GM12878 (cell line): ENCODE measurements around the gene NOC4L. TPM values are rescaled to one million over a fixed set of nuclear protein-coding genes. Genes with fewer than 3 reads are reported as not detected.
A peak's percentile ranks its signal among the peaks of the same experiment; 100 is the strongest.

Experiments
- ATAC-seq: fragments of 200-7000 bp; cut with Tn5 transposase; 3 replicates; pipeline ENCODE4 v1.9.1; 2020; ENCODE audit warnings: mild to moderate bottlenecking, moderate library complexity
- BruUV-seq: library from RNA; stranded (reverse); fragments of 400-500 nt; replicated peaks from 2 replicates; lab custom pipeline; 2021; lab: Mats Ljungman, UMichigan
- CTCF ChIA-PET: fragments of 300-600 bp; sonication (Branson Sonifier 250); formaldehyde crosslinking; extraction: SDS; loops from one replicate; lab custom pipeline; 2021; ENCODE audit warnings: inconsistent platforms; lab: Yijun Ruan, JAX
- POLR2A ChIA-PET: fragments of 350-600 bp; formaldehyde crosslinking; extraction: SDS; loops from one replicate; lab custom pipeline; 2021; ENCODE audit warnings: inconsistent platforms; lab: Charles Lee
- RAD21 ChIA-PET: fragments of 300-600 bp; sonication (Branson Sonifier 250); formaldehyde crosslinking; loops from one replicate; lab custom pipeline; 2023; ENCODE audit warnings: antibody characterized with exemption; ENCODE audit not compliant: unreplicated experiment; lab: Charles Lee
- SMC1A ChIA-PET: fragments of 300-600 bp; sonication (Branson Sonifier 250); formaldehyde crosslinking; loops from one replicate; lab custom pipeline; 2023; ENCODE audit not compliant: unreplicated experiment, uncharacterized antibody; lab: Charles Lee
- DNase-seq: peaks from one replicate; pipeline ENCODE4 v3.0.0-alpha.2; 2011; ENCODE audit warnings: low read depth, low spot score
- FAIRE-seq: peaks from 3 replicates; lab custom pipeline; 2011; peaks lifted over from hg19 to GRCh38; lab: Jason Lieb, UNC
- H2AFZ ChIP-seq: 2 replicates; pipeline ENCODE4 v1.6.0; 2011; ENCODE audit warnings: low read depth, low read length, control low read depth; ENCODE audit not compliant: control insufficient read depth
- H3K27ac ChIP-seq: 2 replicates; pipeline ENCODE4 v1.5.1; 2011; ENCODE audit warnings: control low read depth; ENCODE audit not compliant: control insufficient read depth, insufficient read depth
- H3K27me3 ChIP-seq, 2 experiments: replicated peaks in 1 of 2; 2 replicates each; pipeline versions ENCODE4 v1.6.0 to v1.6.1; 2011; ENCODE audit warnings: low read length in 1 of 2; ENCODE audit not compliant: control insufficient read depth in 2 of 2, insufficient read depth in 2 of 2
- H3K36me3 ChIP-seq, 2 experiments: 2 replicates each; pipeline ENCODE4 v1.5.1; 2011; ENCODE audit warnings: low read length in 1 of 2; ENCODE audit not compliant: control insufficient read depth in 2 of 2, insufficient read depth in 2 of 2
- H3K4me1 ChIP-seq: 2 replicates; pipeline ENCODE4 v1.6.1; 2011; ENCODE audit warnings: mild to moderate bottlenecking, low read length, moderate library complexity, mixed read lengths; ENCODE audit not compliant: control insufficient read depth, insufficient read depth
- H3K4me2 ChIP-seq: 2 replicates; pipeline ENCODE4 v1.6.0; 2011; ENCODE audit warnings: control low read depth; ENCODE audit not compliant: control insufficient read depth, insufficient read depth
- H3K4me3 ChIP-seq: fragments of 200-600 bp; sonication (generic); 2 replicates; pipeline ENCODE4 v1.5.1; 2016
- H3K79me2 ChIP-seq: 2 replicates; pipeline ENCODE4 v1.6.0; 2011; ENCODE audit warnings: low read length; ENCODE audit not compliant: control insufficient read depth, insufficient read depth
- H3K9ac ChIP-seq: 2 replicates; pipeline ENCODE4 v1.8.0; 2011; ENCODE audit warnings: low read length, control low read depth, mixed read lengths; ENCODE audit not compliant: control insufficient read depth, insufficient read depth
- H3K9me3 ChIP-seq: replicated peaks from 3 replicates; pipeline ENCODE4 v1.5.1; 2011; ENCODE audit warnings: mild to moderate bottlenecking, low read length; ENCODE audit not compliant: control insufficient read depth, insufficient read depth
- H4K20me1 ChIP-seq: 2 replicates; pipeline ENCODE4 v1.6.0; 2011; ENCODE audit not compliant: control insufficient read depth, insufficient read depth
- HCFC1 ChIP-seq: fragments of 150-350 bp; IDR thresholded peaks from 2 replicates; pipeline ENCODE4 v1.6.1; 2014; ENCODE audit warnings: low read length
- IKZF2 ChIP-seq, 2 experiments: fragments of 450-650 bp; IDR thresholded peaks; 2 replicates each; pipeline ENCODE4 v1.6.1; 2017; ENCODE audit warnings: mild to moderate bottlenecking in 2 of 2, moderate library complexity in 2 of 2
- SMARCA5 ChIP-seq: fragments of 450-650 bp; IDR thresholded peaks from 2 replicates; pipeline ENCODE4 v1.6.1; 2017; ENCODE audit warnings: mild to moderate bottlenecking
- YY1 ChIP-seq: IDR thresholded peaks from 2 replicates; pipeline ENCODE4 v1.6.1; 2011; ENCODE audit warnings: low read depth, mild to moderate bottlenecking, low read length
- WGBS: methylation state at CpG from one replicate; pipeline ENCODE4 v1.1.6; 2016; ENCODE audit warnings: low lambda C conversion rate; ENCODE audit not compliant: insufficient replicate concordance, insufficient coverage; ENCODE audit errors: missing lambda C conversion rate; 5-methylcytosine and 5-hydroxymethylcytosine counted together
- in situ Hi-C: fragments of 300-500 bp; cut with MboI; formaldehyde crosslinking; loops from 9 replicates; pipeline ENCODE4 v1.14.3; 2018; ENCODE audit warnings: mixed read lengths
- intact Hi-C: fragments of 100-400 bp; cut with micrococcal nuclease; formaldehyde crosslinking; loops from one replicate; pipeline ENCODE4 v1.14.2; 2022; ENCODE audit not compliant: unreplicated experiment
- polyA plus RNA-seq, 11 experiments: library from polyadenylated mRNA; depleted of rRNA in 4 of 11; unstranded in 6 of 11; stranded (reverse) in 5 of 11; fragments of >200 nt; fragmentation: Nextera tagmentation in 4 of 11; fragmentation: Illumina TruSeq in 1 of 11; extraction: Ambion mirVana in 4 of 11; extraction: Trizol in 1 of 11; gene quantifications; 1 replicate in 1 of 11; 2 replicates in 10 of 11; pipeline versions ENCODE4 v1.2.1 to v1.2.3, GENCODE V29; 2011 to 2016; ENCODE audit warnings: inconsistent platforms in 2 of 11, missing spikeins in 2 of 11, low read depth in 1 of 11
- total RNA-seq, 4 experiments: library from RNA; depleted of rRNA in 3 of 4; stranded (reverse); fragments of >200 nt in 3 of 4; fragmentation: Illumina TruSeq in 1 of 4; extraction: Trizol in 1 of 4; gene quantifications; 2 replicates each; pipeline versions ENCODE4 v1.2.1 to v1.2.3, GENCODE V29; 2013 to 2021

NOC4L gene
- total and polyA plus RNA-seq, 10 of the 15 experiments (the other 5 are each of a cell fraction or from before 2014, with no cell fraction given), result 0.72 to 68.2 (median 15.2) TPM

GRCh38 chr12:132190834-132191500 lies 46.7 kb downstream of the NOC4L start:
- no peak overlapping the region for H3K4me3 ChIP-seq
- SMC1A ChIA-PET, result no interaction called here
- ATAC-seq (no peak), FAIRE-seq (no peak), DNase-seq (no peak)
- no peaks in the 10 kb centered on the region for H3K4me1 ChIP-seq
- no peak overlapping the region for H3K27ac ChIP-seq
- H3K79me2 ChIP-seq, result no peaks in the 10 kb centered on the region
- 73% methylated on average over 30 of the region's 30 CpGs for WGBS
- intact Hi-C loops (no loop called here), in situ Hi-C loops (no loop called here)
- TF ChIP-seq HCFC1, result no peak
- no peak for TF ChIP-seq YY1
- TF ChIP-seq IKZF2 (IDR thresholded peaks at IDR 0.05), result no peak
- no peak overlapping the region for H2AFZ ChIP-seq
- H4K20me1 ChIP-seq, result no peaks in the 10 kb centered on the region
- RAD21 ChIA-PET, result no interaction called here
- H3K36me3 ChIP-seq, result no peaks in the 10 kb centered on the region
- peaks cover 2% of the 10 kb centered on the region; the same call in 2 of the 3 replicates for H3K9me3 ChIP-seq
- no peak overlapping the region for H3K9ac ChIP-seq
- POLR2A ChIA-PET, result no interaction called here
- H3K4me2 ChIP-seq, result 0 out of 2 replicates have a peak overlapping the region, but pooled peaks have one; percentile 94
- BruUV-seq, result no TSS peak
- CTCF ChIA-PET, result interaction anchor here (0.6 kb wide), 1 partner anchor 31 kb away, joined by 4 read pairs; no protein-coding TSS in a partner anchor
- peaks cover 0 to 2% of the 10 kb centered on the region in 2 experiments; a peak in 1 of 4 replicates for H3K27me3 ChIP-seq

DNA sequence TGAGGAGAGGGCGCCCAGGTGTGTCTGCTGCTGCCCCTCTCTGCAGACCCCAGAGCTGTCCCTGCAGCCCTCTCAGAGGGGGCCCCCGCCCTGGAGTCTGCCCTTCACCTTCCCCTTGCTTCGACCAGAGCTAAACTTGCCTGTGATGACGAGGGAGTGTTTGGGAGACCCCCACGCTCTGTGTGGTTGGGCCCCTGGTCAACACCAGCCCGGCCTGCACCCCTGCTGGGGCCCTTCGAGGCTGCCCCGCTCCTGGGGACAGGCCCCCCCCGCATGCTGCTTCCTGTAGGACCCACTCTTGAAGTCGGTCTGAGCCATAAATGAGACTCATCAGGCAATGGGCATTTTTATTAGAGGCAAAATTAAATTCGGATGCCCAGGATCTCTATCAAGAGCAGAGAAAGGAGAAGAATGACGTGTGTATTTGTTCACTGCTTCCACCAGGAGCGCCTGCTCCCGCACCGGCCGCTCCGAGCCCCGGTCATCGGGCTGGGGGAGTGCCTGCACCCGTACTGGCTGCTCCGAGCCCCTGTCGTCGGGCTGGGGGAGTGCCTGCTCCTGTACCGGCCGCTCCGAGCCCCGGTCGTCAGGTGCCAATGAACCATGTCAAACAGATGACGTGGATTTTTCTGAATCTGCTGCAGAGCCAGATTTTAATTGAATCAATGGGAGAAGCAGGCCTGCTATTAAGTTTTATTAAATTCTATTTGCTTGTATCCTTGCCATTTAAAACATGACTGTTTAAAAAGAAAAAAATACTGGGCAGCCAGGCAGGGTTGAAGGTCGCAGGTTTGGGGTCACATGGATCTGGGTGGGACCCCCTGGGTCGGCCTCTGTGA lies 47.7 kb downstream of the NOC4L start:
- no TSS peak for BruUV-seq
- FAIRE-seq (no peak), DNase-seq (no peak), ATAC-seq (no peak)
- intact Hi-C loops, result no loop called here
- H3K4me2 ChIP-seq, result no peak overlapping the region
- H3K9me3 ChIP-seq, result peaks cover 2% of the 10 kb centered on the region; the same call in 2 of the 3 replicates
- H3K4me3 ChIP-seq, result no peak overlapping the region
- no peak overlapping the region for H3K27ac ChIP-seq
- ChIA-PET POLR2A (no interaction called here), CTCF (interaction anchor here (0.6 kb wide), 1 partner anchor 30 kb away, joined by 4 read pairs; no protein-coding TSS in a partner anchor), RAD21 (no interaction called here), SMC1A (no interaction called here)
- no peak overlapping the region for H3K9ac ChIP-seq
- no peaks in the 10 kb centered on the region for H3K79me2 ChIP-seq
- TF ChIP-seq SMARCA5, result no peak
- no peaks in the 10 kb centered on the region for H3K27me3 ChIP-seq
- in situ Hi-C loops, result no loop called here
- no peaks in the 10 kb centered on the region for H4K20me1 ChIP-seq
- H3K4me1 ChIP-seq, result no peaks in the 10 kb centered on the region
- H3K36me3 ChIP-seq, result no peaks in the 10 kb centered on the region
- no peak overlapping the region for H2AFZ ChIP-seq
- WGBS, result 38% methylated on average over 30 of the region's 31 CpGs
